GM19035 (cell line): ENCODE data around the gene TNFRSF25.
"Not testable (repeated sequence)": the region's sequence is repeated elsewhere in the genome, so short reads cannot be mapped to it uniquely, and the experiment has no call there.

Experiments
- ATAC-seq: cut with Tn5 transposase; IDR thresholded peaks from one replicate; pipeline ENCODE4 v1.9.1; 2021; ENCODE audit not compliant: unreplicated experiment

The TNFRSF25 gene

DNA sequence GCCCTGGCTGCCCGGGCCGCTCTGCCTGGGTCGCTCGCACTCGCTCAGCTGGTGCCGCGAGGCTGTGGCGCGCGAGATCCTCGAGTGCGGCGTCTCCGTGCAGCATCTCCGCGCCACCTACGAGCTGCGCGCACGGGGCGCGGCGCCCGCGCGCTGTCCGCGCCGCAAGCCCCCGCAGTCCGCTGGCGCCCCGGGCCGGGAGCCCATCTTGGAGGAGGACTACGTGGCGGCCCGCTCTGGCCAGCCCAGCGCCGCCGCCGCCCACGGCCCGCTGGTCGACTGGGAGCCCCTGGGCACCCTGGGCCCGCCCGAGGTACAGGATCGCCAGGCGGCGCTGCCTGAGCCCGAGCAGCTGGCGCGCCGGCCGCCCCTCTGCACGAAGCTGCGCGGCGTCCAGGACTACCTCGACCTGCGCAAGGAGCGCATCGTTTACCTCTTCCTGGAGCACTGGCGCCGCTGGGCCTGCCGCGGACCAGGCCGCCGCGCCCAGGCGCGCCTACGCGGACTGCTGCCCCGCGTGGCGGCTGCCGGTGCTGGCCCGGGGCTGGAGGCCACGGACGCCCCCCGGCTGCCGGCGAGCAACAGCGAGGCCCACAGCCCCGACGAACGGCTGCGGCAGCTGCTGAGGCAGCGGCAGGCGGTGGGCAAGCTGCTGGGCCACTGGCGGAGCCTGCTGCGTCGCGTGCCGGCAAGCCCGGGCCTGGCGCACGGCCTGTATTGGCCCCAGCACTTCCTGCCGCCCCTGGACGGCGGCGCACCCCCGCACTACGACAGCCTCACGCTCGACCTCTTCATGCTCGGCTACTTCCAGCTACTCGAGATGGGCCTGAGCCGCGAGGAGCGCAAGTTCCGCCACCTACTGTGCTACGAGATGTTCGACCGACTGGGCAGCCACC is 10.9 kb downstream of the TNFRSF25 start:
- no peak for ATAC-seq

- ATAC-seq, result not testable (repeated sequence)
Measured at GRCh38 chr1:6453895-6454855, 11.8 kb downstream of the TNFRSF25 start.

- no peak for ATAC-seq
Measured at GRCh38 chr1:6450943-6451373, 15.0 kb downstream of the TNFRSF25 start.

DNA sequence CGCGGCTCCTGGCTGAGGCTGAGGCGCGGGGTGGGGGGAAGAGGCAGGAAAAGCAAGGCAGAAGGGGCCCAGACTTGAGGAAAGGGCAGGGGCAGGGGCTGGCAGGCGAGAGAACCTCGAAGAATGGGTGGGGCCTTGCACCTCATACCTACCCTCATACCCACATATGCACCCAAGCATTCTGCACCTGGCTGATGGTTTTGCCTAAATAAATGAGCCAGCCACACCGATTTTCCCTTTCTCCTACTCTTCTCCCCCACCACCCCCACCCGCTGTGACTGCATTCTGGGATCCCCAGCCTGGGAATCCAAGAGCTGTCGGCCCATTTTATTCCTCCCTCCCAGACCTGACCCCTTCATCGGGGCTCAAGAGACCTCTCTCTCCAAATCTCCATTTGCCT is 15.5 kb downstream of the TNFRSF25 start:
- ATAC-seq, result not testable (repeated sequence)

- no peak for ATAC-seq
Measured at GRCh38 chr1:6450005-6450450, 15.9 kb downstream of the TNFRSF25 start.

DNA sequence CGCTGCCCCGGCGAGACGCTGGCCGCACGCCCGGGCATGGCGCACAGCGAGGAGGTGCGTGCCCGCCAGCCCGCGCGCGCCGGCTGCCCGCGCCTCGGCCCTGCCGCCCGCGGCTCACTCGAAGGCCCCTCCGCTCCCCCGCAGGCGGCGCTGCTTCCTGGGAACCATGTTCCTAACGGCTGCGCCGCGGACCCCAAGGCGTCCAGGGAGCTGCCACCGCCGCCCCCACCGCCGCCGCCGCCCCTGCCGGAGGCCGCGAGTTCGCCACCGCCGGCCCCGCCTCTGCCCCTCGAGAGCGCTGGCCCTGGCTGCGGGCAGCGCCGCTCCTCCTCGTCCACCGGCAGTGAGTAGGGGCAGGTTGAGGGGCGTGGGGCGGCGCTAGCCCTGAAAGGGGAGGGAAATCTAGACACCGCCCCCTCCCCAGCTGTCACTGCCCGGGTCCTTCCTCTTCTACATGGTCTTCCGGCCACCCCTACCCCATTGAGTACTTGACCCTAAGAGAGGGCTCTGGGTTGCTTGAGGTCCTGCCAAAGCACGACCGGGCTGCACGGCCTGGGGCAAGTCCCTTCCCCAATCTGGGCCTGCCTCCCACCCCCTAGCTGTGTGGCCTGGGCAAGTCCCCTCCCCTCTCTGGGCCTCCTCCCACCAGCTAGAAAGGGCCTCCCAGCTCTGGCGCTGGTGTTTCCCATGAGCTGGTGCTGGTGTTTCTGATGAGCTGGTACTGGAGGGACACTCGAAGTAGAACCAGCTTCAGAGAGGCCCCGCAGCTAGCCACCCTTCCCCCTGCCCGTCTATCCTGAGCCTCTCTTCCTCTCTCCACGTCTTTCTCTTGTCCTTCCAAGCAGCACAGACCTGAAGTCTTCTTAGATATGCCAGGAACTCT is 17.0 kb downstream of the TNFRSF25 start:
- no peak for ATAC-seq

GRCh38 chr1:6447818-6448748 is 17.9 kb downstream of the TNFRSF25 start:
- ATAC-seq, result no peak

- ATAC-seq, result no peak
Measured at GRCh38 chr1:6447016-6447817, 18.8 kb downstream of the TNFRSF25 start.

- no peak for ATAC-seq
Measured at GRCh38 chr1:6446665-6447015, 19.3 kb downstream of the TNFRSF25 start.

- not testable (repeated sequence) for ATAC-seq
Measured at GRCh38 chr1:6445929-6446328, 20.0 kb downstream of the TNFRSF25 start.

DNA sequence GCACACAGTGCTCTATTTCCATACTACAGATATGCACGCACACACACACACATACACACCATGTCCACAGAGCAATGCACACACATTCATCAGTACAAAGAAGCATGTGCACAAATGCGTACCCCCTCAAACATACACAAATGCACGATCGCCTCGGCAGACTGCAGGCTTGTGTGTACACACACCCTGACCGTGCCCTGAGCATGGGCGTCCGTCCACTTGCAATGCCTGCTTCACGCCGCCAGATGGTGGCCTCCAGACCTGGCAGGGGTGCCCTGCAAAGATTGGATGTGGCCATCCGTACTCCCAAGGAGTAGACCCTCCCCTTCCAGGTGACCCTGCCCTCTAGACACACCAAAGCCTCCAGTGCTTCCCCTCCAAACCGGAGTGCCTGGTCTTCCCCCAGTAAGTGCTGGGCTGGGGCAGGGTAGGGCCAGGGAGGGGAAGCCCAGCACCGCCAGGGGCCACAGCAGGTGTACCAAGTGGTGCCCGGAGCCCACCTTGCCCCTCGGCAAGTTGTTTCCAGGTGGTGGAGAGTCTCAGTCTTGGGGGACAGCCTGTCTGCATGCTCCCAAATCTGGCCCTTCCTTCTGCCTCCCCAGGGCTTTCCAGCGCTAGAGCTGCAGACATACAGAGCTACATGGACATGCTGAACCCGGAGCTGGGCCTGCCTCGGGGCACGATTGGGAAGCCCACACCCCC is 20.8 kb downstream of the TNFRSF25 start:
- ATAC-seq, result no peak

DNA sequence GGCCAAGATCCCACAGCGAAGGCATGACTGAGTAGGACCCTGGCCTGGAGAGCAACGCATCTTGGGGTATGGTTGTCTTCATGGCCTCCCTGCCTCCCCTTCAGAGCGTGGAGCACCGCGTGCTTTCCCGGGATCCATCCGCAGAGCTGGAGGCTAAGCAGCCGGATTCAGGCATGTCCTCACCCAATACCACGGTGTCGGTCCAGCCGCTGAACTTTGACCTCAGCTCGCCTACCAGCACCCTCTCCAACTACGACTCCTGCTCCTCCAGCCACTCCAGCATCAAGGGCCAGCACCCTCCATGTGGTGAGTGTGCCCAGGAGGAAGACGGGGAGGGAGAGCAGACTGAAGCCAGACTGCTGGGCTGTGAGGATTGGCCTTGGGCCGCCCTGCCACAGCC is 21.6 kb downstream of the TNFRSF25 start:
- ATAC-seq, result no peak

- ATAC-seq, result no peak
Measured at GRCh38 chr1:6443339-6444115, 22.4 kb downstream of the TNFRSF25 start.

DNA sequence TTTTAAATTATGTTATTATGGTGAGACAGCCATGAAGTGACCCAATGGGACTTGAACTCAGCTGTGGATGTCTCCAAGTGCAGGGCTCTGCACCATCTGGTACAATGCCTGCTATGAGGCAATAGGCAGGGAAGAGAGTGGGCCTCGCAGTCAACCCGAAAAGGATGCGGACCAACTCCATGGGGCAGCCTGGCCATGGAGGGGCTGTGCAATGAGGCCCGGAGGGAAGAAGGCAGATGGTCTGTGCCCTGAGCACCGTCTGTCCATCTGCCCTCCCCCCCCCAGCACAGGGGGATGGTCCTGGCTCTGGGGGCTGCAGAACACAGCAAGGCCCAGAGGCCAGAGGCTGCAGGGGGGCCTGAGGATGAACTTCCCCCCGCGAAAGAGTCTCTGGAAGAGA is 24.4 kb downstream of the TNFRSF25 start:
- no peak for ATAC-seq

DNA sequence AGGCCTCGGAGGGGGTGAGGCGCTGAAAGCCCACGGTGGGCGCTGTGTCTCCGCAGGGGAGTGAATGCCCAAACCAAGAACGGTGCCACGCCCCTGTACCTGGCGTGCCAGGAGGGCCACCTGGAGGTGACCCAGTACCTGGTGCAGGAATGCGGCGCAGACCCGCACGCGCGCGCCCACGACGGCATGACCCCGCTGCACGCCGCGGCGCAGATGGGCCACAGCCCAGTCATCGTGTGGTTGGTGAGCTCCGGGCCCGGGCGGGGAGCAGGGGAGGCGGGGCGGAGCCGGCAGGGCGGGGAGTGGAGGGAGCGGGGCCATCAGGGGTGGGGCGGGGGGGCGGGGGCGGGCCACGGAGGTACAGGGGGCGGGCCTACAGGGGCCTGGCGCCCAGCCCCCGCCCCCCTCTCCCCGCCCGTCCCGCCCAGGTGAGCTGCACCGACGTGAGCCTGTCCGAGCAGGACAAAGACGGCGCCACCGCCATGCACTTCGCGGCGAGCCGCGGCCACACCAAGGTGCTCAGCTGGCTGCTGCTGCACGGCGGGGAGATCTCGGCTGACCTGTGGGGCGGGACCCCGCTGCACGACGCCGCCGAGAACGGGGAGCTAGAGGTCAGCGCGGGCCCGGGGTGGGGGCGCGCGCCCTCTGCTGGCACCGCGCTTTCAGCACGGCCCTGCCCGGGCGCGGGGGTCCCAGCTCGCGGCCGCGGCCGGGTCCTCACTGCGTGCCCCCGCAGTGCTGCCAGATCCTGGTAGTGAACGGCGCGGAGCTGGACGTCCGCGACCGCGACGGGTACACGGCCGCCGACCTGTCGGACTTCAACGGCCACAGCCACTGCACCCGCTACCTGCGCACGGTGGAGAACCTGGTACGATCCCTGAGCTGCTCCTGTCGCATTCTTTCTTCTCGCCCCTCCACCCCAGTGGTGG is 25.5 kb downstream of the TNFRSF25 start:
- no peak for ATAC-seq

GRCh38 chr1:6438047-6438525 is 27.9 kb downstream of the TNFRSF25 start:
- no peak for ATAC-seq
